NCI-H510A treated with DMSO at 0.1 percent for 48 hours (cell line): Measurements from ENCODE around the gene MLN.
"Not testable (repeated sequence)": the region's sequence is repeated elsewhere in the genome, so short reads cannot be mapped to it uniquely, and the experiment has no call there.

ENCODE experiments used
- DNase-seq: peaks from one replicate; lab custom pipeline; 2025; lab: John Stamatoyannopoulos, UW

The MLN gene

GRCh38 chr6:33834401-33835392 lies 30.9 kb upstream of the MLN start:
- DNase-seq = peak; percentile 20

DNA sequence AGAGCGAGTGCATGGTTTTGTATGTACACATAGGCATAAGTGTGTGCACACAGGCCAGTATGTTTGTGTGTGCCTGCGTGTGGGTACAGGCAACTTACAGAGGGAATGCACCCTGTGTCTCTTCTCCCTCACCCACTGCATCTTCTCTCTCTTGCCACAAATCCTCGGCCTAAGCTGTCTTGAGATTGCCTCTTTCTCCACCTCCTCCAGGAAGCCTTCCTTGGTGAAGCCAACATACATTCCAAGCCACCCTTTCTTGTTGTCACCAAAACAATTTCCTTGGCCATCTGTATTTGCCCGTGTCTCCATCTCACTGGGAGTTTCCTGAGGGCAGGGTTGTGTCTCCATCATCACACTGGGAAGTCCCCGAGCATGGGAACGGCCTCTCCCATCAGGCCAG lies 29.8 kb upstream of the MLN start:
- DNase-seq = no peak

- DNase-seq = not testable (repeated sequence)
These were observed 29.0 kb upstream of the MLN start for GRCh38 chr6:33832831-33833230.

GRCh38 chr6:33831725-33832124 lies 27.9 kb upstream of the MLN start:
- DNase-seq = not testable (repeated sequence)

DNA sequence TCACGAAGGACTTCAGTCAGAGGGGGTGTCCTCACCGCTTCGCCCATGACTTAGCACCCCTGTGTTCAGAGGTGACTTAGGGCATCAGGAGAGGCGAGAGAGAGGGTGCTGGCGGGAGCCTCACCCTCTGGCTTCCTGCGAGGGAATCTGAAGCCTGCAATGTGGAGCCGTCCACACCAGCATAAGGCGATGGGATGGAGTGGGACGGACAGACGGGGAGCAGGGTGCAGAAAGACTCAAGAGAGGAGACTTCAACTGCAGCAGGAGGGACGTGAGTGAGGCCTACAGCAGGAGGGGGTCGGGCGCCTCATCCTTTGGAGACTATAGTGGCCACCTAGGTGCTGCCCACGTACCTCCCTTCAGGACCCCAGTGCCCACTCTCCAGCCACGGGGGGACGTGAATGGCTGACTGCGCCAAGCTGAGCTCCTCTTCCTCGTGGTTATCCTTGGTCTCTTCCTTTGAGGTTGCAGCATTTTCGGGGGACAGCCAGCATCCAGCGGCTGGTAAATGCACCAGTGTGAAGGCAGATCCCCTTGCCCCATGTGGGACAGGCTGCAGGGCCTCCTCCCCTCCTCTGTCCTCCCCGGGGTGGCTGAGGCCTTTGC lies 26.9 kb upstream of the MLN start:
- DNase-seq = no peak

DNA sequence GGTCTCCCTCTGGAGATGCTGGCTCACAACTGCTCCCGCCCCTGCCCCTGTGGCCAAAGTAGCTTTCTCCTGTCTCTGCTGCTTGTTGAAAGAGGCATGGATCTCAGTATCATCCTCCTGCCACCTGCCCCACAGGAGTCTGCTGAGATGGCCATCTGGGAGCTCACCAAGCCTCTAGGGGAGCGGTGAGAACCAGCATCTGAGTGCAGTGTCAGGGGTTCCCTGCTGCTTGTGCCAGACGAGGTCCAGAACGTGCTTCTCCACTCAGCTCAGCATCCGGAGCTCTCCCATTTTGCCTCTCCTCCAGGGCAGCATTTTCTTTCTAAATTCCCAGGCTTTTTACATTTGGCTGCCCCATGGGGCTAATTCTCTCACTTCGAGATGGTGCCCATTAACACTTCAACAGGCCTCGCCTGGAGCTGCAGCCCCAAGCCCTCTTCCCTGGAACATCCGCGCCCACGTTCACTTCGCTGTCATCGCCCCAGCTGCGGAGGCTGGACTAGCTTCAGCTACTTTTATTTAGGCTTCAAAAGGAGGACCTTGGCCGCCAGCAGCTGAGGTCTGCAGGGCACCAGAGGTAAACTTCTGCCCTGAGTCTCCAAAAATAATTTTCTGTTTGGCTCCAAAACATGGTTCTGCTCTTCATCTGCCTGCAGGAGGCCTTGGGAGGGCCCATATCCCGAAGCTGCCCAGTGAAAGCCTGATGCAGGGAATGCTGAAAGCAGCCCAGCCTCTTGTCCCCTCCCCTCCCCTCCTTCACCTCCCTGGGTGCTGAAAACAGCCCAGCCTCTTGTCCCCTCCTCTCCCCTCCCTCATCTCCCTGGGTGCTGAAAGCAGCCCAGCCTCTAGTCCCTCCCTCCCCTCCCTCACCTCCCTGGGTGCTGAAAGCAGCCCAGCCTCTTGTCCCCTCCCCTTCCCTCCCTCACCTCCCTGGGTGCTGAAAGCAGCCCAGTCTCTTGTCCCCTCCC lies 25.2 kb upstream of the MLN start:
- peak; percentile 58 for DNase-seq

DNA sequence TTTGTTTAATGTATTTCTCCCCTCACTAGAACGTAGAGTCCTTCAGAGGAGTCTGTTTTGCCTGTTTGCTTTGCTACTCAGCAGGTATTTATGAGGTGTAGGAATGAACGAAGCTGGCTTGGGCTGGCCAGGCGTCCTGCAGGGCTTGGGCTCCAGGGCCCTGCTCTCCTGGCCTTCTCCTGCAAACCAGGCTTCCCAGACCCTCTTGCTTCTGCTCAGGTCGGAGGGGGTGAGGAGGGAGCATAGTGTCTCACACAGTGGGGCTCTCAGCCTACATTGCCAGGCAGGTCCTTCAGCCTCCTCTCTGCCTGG lies 24.6 kb upstream of the MLN start:
- DNase-seq = peak; percentile 89

- DNase-seq = peak; percentile 77
These were observed 24.0 kb upstream of the MLN start for GRCh38 chr6:33827546-33828451.

DNA sequence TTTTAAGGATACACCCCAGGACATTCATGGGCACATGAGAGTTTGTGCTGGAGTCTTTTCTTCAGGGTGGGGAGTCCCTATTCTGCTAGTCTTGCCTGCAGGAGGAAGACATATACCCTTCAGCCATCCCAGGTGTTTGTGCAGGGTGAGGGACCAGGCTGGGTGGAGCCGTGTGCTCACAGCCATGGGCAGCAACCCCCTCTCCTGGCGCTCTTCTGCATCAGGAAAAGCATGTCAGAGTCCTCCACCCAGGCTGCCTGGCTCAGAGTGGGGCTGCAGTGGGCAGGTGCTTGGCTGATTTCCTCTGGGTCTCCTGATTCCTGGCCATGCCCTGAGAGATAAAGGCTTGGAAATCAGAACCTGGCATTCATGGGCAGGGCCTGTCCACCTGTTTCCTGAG lies 22.7 kb upstream of the MLN start:
- DNase-seq = peak; percentile 62

DNA sequence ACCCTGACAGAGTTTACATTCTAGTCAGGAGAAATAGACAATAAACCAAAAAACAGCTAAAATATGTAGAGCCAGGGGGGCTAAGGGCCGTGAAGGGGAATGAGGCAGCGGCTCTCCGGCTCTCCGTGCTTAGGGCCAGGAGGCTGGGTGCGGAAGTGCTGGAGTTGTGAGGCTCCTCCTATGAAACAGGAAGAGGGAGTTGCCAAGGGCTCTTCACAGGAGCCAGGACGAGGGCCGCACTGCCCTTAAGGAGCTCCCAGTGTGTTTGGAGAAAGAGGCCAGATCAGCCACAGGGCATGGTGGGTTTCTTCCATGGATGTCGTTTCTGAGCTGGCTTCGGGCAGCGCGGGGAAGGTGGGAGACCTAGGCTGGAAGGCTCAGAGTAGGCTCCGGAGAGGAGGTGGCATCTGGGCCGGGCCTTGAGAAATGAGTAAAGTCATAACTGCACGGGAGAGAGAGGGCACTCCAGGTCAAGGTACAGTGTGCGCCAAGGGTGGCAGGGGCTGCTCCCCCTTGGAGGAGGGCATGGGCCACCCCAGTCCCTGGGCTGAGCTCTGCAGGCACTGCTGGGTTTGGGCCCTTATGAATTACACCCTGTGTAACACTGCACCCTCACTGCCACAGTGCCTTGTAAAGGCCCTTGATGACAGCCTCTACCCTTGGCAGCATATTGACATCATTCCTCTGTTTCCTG lies 20.8 kb upstream of the MLN start:
- DNase-seq = peak; percentile 87

DNA sequence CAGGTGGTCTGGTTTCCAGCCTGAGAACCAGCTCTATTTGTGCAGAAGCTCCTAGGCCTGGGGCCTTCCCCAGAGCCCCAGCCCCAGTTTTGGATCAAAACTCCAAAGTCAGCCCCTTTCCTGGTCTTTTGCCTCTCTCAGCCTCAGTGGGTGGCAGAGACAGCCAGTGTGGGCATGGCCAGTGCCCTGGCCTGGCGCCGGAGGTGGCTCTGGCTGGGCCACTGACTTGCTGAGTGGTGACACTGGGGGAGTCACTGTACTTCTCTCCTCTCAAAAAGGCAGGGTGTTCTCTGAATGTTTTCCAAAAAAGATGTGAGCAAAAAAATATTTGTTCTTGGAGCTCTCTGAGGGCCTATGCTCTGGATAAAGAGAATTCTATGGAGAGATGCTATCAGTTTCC lies 20.0 kb upstream of the MLN start:
- no peak for DNase-seq

GRCh38 chr6:33822575-33823395 lies 19.0 kb upstream of the MLN start:
- peak; percentile 49 for DNase-seq

GRCh38 chr6:33820784-33821520 lies 17.1 kb upstream of the MLN start:
- DNase-seq = no peak

- DNase-seq = no peak
These were observed 16.4 kb upstream of the MLN start for GRCh38 chr6:33820243-33820642.

DNA sequence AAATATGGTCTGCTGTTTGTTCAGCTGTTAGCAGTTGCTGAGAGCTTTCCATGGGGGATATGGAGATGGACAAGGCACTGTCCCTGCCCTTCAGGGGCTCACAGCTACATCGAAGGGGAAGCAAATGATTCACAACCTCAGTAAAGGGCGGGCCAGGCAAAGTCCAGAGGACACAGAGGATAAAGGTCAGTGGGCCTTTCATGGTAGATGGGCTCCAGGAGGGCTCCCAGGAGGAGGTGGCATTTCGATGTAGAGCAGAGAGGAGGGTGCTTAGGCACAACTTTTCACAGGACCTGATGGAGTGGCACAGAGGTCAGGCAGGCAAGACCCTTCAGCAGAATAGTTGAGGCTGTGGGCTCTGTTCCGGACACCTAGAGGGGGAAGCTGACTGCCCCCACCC lies 15.2 kb upstream of the MLN start:
- DNase-seq = no peak

DNA sequence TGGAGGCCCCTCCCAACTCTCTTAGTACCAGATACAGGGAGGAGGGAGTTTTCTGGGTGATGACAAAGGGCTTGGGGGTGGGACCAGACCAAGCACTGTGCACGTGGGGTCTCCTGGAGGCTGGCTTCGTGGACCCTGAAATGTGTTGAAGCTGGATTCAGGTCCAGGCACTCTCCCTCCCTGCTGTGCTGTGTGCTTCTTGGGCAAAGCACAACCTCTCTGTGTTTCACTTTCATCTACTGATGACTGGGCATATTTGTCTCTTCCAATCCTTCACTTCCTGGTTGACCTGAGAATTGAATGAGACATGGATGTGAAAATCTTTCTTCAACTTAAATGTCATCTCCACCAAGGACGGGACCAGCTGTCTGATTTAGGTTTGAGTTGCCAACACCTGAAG lies 14.5 kb upstream of the MLN start:
- no peak for DNase-seq

DNA sequence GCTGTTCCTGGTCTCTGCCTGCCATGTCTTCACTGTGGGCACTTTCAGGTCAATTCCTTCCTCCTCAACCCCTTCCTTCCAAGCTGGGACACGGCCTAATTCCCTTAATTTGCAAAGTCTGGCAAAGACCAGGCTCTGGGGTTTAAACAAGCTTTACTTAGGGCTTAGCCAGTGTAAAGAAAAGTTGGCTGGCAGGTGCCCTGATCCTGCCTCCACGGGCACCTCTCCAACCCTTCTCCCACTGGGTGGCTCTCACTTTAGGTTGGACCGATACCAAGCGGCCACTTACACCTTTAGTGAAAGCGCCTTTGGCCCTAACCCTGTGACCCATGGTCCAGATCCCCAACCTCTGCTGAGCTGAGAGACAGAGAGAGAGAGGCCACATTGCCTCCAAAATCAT lies 13.7 kb upstream of the MLN start:
- DNase-seq = no peak

GRCh38 chr6:33816911-33817310 lies 13.1 kb upstream of the MLN start:
- DNase-seq = no peak

DNA sequence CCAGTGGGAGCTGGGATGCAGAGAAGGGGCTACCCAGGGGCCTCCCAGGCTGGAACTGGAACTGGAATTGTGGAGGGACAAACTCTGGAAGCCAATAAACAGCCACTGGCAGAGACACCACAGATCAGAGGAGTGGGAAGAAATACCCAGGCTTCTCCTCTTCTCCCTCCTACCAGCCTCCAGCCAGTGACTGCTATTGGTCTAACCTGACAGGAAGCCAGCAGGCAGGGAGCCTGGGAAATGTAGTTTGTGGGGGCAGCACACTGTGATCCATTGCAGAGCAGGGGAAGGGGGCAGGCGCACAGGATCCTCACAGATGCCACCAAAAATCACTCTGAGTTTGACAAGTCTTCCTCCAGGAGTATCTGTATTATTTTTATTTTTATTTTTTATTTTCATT lies 12.1 kb upstream of the MLN start:
- DNase-seq = peak; percentile 61
